ENCODE data around the gene SLAMF6. TPM values are rescaled to one million over a fixed set of nuclear protein-coding genes. Genes with fewer than 3 reads are reported as not detected.
"Not testable (repeated sequence)": the region's sequence is repeated elsewhere in the genome, so short reads cannot be mapped to it uniquely, and the experiment has no call there.

SLAMF6 gene
- total and polyA plus RNA-seq, 4 donors: 0.10 to 0.14 (median 0.11) TPM; not detected in 1

GRCh38 chr1:160560045-160560705 is 37.1 kb upstream of the SLAMF6 start:
- H3K4me3 ChIP-seq (ENCODE audit: low read depth, low read length): no peak overlapping the region
- no peaks in the 10 kb centered on the region for H3K9me3 ChIP-seq (ENCODE audit: control insufficient read depth, insufficient read depth, low read length)
- H3K36me3 ChIP-seq (ENCODE audit: control insufficient read depth, insufficient read depth, low read length): no peaks in the 10 kb centered on the region
- H3K4me1 ChIP-seq (ENCODE audit: control insufficient read depth, insufficient read depth, low read length): no peaks in the 10 kb centered on the region
- no peak for DNase-seq (ENCODE audit: low read depth in 4 of 6, low spot score in 6 of 6)
- WGBS (ENCODE audit: insufficient coverage): 40% methylated on average over 1 of the region's 4 CpGs
- no peak overlapping the region for H3K27ac ChIP-seq (ENCODE audit: low read depth, low read length)
- no peaks in the 10 kb centered on the region for H3K27me3 ChIP-seq (ENCODE audit: control insufficient read depth, insufficient read depth, low read length)

GRCh38 chr1:160559437-160559836 is 36.4 kb upstream of the SLAMF6 start:
- not testable (repeated sequence) for H3K4me1 ChIP-seq (ENCODE audit: control insufficient read depth, insufficient read depth, low read length); DNase-seq (ENCODE audit: low read depth in 4 of 6, low spot score in 6 of 6); H3K27ac ChIP-seq (ENCODE audit: low read depth, low read length); H3K4me3 ChIP-seq (ENCODE audit: low read depth, low read length); H3K9me3 ChIP-seq (ENCODE audit: control insufficient read depth, insufficient read depth, low read length); H3K36me3 ChIP-seq (ENCODE audit: control insufficient read depth, insufficient read depth, low read length); H3K27me3 ChIP-seq (ENCODE audit: control insufficient read depth, insufficient read depth, low read length)
- WGBS (ENCODE audit: insufficient coverage): 92% methylated on average over 3 of the region's 3 CpGs

- Histone ChIP-seq H3K9me3 (ENCODE audit: control insufficient read depth, insufficient read depth, low read length) (no peaks in the 10 kb centered on the region), H3K4me1 (ENCODE audit: control insufficient read depth, insufficient read depth, low read length) (no peaks in the 10 kb centered on the region), H3K27ac (ENCODE audit: low read depth, low read length) (no peak overlapping the region), H3K27me3 (ENCODE audit: control insufficient read depth, insufficient read depth, low read length) (no peaks in the 10 kb centered on the region), H3K36me3 (ENCODE audit: control insufficient read depth, insufficient read depth, low read length) (no peaks in the 10 kb centered on the region), H3K4me3 (ENCODE audit: low read depth, low read length) (no peak overlapping the region)
- no peak for DNase-seq (ENCODE audit: low read depth in 4 of 6, low spot score in 6 of 6)
- WGBS (ENCODE audit: insufficient coverage): 80% methylated on average over 1 of the region's 4 CpGs
Observed at GRCh38 chr1:160558660-160559380, 35.8 kb upstream of the SLAMF6 start.

- no peak overlapping the region for H3K4me3 ChIP-seq (ENCODE audit: low read depth, low read length)
- no peak for DNase-seq (ENCODE audit: low read depth in 4 of 6, low spot score in 6 of 6)
- H3K36me3 ChIP-seq (ENCODE audit: control insufficient read depth, insufficient read depth, low read length): no peaks in the 10 kb centered on the region
- no peaks in the 10 kb centered on the region for H3K9me3 ChIP-seq (ENCODE audit: control insufficient read depth, insufficient read depth, low read length)
- H3K27ac ChIP-seq (ENCODE audit: low read depth, low read length): no peak overlapping the region
- WGBS (ENCODE audit: insufficient coverage): 80% methylated on average over 3 of the region's 4 CpGs
- no peaks in the 10 kb centered on the region for H3K4me1 ChIP-seq (ENCODE audit: control insufficient read depth, insufficient read depth, low read length)
- H3K27me3 ChIP-seq (ENCODE audit: control insufficient read depth, insufficient read depth, low read length): no peaks in the 10 kb centered on the region
Observed at GRCh38 chr1:160553778-160554177, 30.7 kb upstream of the SLAMF6 start.

- no peak overlapping the region for H3K4me3 ChIP-seq (ENCODE audit: low read depth, low read length)
- WGBS (ENCODE audit: insufficient coverage): no CpG with 5 or more reads among the region's 2 CpGs
Observed at GRCh38 chr1:160552425-160552824, 29.4 kb upstream of the SLAMF6 start.

GRCh38 chr1:160550572-160551034 is 27.5 kb upstream of the SLAMF6 start:
- H3K9me3 ChIP-seq (ENCODE audit: control insufficient read depth, insufficient read depth, low read length): no peaks in the 10 kb centered on the region
- no peak overlapping the region for H3K4me3 ChIP-seq (ENCODE audit: low read depth, low read length)
- H3K36me3 ChIP-seq (ENCODE audit: control insufficient read depth, insufficient read depth, low read length): no peaks in the 10 kb centered on the region
- 73% methylated on average over 6 of the region's 6 CpGs for whole genome bisulfite sequencing (ENCODE audit: insufficient coverage)
- no peak overlapping the region for H3K27ac ChIP-seq (ENCODE audit: low read depth, low read length)
- H3K4me1 ChIP-seq (ENCODE audit: control insufficient read depth, insufficient read depth, low read length): no peaks in the 10 kb centered on the region
- no peaks in the 10 kb centered on the region for H3K27me3 ChIP-seq (ENCODE audit: control insufficient read depth, insufficient read depth, low read length)
- no peak for DNase-seq (ENCODE audit: low read depth in 4 of 6, low spot score in 6 of 6)

More at GRCh38 chr1:160552425-160552824, 29.4 kb upstream of the SLAMF6 start:
- H3K9me3 ChIP-seq (ENCODE audit: control insufficient read depth, insufficient read depth, low read length): no peaks in the 10 kb centered on the region
- H3K36me3 ChIP-seq (ENCODE audit: control insufficient read depth, insufficient read depth, low read length): no peaks in the 10 kb centered on the region
- no peaks in the 10 kb centered on the region for H3K27me3 ChIP-seq (ENCODE audit: control insufficient read depth, insufficient read depth, low read length)
- no peak for DNase-seq (ENCODE audit: low read depth in 4 of 6, low spot score in 6 of 6)
- H3K27ac ChIP-seq (ENCODE audit: low read depth, low read length): no peak overlapping the region
- no peaks in the 10 kb centered on the region for H3K4me1 ChIP-seq (ENCODE audit: control insufficient read depth, insufficient read depth, low read length)

GRCh38 chr1:160549665-160550006 is 26.6 kb upstream of the SLAMF6 start:
- H3K36me3 ChIP-seq (ENCODE audit: control insufficient read depth, insufficient read depth, low read length): no peaks in the 10 kb centered on the region
- H3K4me3 ChIP-seq (ENCODE audit: low read depth, low read length): no peak overlapping the region
- H3K4me1 ChIP-seq (ENCODE audit: control insufficient read depth, insufficient read depth, low read length): no peaks in the 10 kb centered on the region
- H3K27me3 ChIP-seq (ENCODE audit: control insufficient read depth, insufficient read depth, low read length): no peaks in the 10 kb centered on the region
- WGBS (ENCODE audit: insufficient coverage): 81% methylated on average over 3 of the region's 3 CpGs
- DNase-seq (ENCODE audit: low read depth in 4 of 6, low spot score in 6 of 6): no peak
- H3K9me3 ChIP-seq (ENCODE audit: control insufficient read depth, insufficient read depth, low read length): no peaks in the 10 kb centered on the region
- no peak overlapping the region for H3K27ac ChIP-seq (ENCODE audit: low read depth, low read length)

- DNase-seq (ENCODE audit: low read depth in 4 of 6, low spot score in 6 of 6): peak in 2 of 6 donors; percentile 62 to 71
- Histone ChIP-seq H3K36me3 (ENCODE audit: control insufficient read depth, insufficient read depth, low read length) (no peaks in the 10 kb centered on the region), H3K27ac (ENCODE audit: low read depth, low read length) (no peak overlapping the region), H3K27me3 (ENCODE audit: control insufficient read depth, insufficient read depth, low read length) (no peaks in the 10 kb centered on the region), H3K4me1 (ENCODE audit: control insufficient read depth, insufficient read depth, low read length) (no peaks in the 10 kb centered on the region), H3K4me3 (ENCODE audit: low read depth, low read length) (no peak overlapping the region), H3K9me3 (ENCODE audit: control insufficient read depth, insufficient read depth, low read length) (no peaks in the 10 kb centered on the region)
- 57% methylated on average over 5 of the region's 5 CpGs for WGBS (ENCODE audit: insufficient coverage)
Observed at GRCh38 chr1:160548960-160549664, 26.1 kb upstream of the SLAMF6 start.

GRCh38 chr1:160548183-160548582 is 25.1 kb upstream of the SLAMF6 start:
- Histone ChIP-seq H3K4me1 (ENCODE audit: control insufficient read depth, insufficient read depth, low read length) (no peaks in the 10 kb centered on the region), H3K9me3 (ENCODE audit: control insufficient read depth, insufficient read depth, low read length) (no peaks in the 10 kb centered on the region), H3K36me3 (ENCODE audit: control insufficient read depth, insufficient read depth, low read length) (no peaks in the 10 kb centered on the region), H3K27ac (ENCODE audit: low read depth, low read length) (no peak overlapping the region), H3K4me3 (ENCODE audit: low read depth, low read length) (no peak overlapping the region), H3K27me3 (ENCODE audit: control insufficient read depth, insufficient read depth, low read length) (no peaks in the 10 kb centered on the region)
- DNase-seq (ENCODE audit: low read depth in 4 of 6, low spot score in 6 of 6): no peak
- 65% methylated on average over 2 of the region's 3 CpGs for WGBS (ENCODE audit: insufficient coverage)

All from spinal cord (tissue), 10 donors.